Fibroblast of lung (primary cell): ENCODE data around the gene NPHS2.

ENCODE experiments used
- CTCF ChIP-seq, 2 donors: IDR thresholded peaks in 1 of 2; conservative IDR thresholded peaks in 1 of 2; 1 replicate in 1 of 2; 2 replicates in 1 of 2; pipeline ENCODE4 v1.5.1; 2011 to 2012; ENCODE audit warnings: low read length in 2 of 2, control low read depth in 1 of 2, inconsistent platforms in 1 of 2, low read depth in 1 of 2, mild to moderate bottlenecking in 1 of 2
- EZH2 ChIP-seq: IDR thresholded peaks from 2 replicates; pipeline ENCODE4 v1.5.1; 2012; ENCODE audit warnings: low read length, control low read depth, mild to moderate bottlenecking; ENCODE audit errors: missing control alignments

- TF ChIP-seq CTCF (conservative IDR thresholded peaks at IDR 0.05 in 1 of 2, IDR thresholded peaks at IDR 0.05 in 1 of 2; ENCODE audit: low read depth in 1 of 2, low read length in 2 of 2) (no peak), EZH2 (no peak)
Measured at GRCh38 chr1:179547021-179547535, 28.7 kb downstream of the NPHS2 start.
